GM19043 (cell line): ENCODE measurements around the gene MAPK8IP2.
"Not testable (repeated sequence)": the region's sequence is repeated elsewhere in the genome, so short reads cannot be mapped to it uniquely, and the experiment has no call there.

Experiments used
- ATAC-seq: cut with Tn5 transposase; IDR thresholded peaks from one replicate; pipeline ENCODE4 v1.9.1; 2021; ENCODE audit warnings: low read depth; ENCODE audit not compliant: unreplicated experiment

The MAPK8IP2 gene

DNA sequence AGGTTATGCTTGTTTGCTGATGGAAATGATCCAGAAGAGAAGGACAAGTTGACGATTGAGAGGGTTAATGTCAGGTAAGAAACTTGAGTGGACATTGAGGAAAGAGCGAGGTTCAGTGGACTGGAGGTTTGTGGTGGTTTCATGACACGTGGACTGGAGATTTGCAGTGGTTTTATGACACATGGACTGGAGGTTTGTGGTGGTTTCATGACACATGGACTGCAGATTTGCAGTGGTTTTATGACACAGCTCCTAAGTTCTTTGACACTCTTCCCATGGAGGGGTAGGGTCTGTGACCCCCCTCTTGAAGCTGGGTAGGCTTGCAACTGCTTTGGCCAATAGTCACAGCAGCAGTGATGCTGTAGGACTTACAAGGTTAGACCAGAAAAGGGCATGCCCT, 5.4 kb upstream of the MAPK8IP2 start:
- no peak for ATAC-seq

DNA sequence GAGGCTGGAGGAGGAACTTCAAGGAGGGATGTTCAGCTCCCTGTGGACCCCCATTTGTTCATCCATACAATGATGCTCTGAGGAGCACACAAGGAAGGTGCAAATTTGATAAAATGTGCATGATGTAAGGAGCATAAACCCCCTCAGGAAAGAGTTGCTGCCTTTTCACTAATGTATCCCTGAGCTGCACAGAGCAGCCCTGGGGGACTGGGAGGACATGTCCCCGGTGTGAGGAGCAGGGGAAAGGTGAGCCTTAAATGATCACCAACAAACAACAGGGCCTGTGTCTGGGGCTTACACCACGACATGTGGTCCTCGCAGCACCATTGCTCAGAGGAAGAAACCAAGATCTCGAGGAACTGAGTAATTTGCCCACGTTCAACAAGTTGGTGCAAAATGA, 3.5 kb upstream of the MAPK8IP2 start:
- no peak for ATAC-seq

DNA sequence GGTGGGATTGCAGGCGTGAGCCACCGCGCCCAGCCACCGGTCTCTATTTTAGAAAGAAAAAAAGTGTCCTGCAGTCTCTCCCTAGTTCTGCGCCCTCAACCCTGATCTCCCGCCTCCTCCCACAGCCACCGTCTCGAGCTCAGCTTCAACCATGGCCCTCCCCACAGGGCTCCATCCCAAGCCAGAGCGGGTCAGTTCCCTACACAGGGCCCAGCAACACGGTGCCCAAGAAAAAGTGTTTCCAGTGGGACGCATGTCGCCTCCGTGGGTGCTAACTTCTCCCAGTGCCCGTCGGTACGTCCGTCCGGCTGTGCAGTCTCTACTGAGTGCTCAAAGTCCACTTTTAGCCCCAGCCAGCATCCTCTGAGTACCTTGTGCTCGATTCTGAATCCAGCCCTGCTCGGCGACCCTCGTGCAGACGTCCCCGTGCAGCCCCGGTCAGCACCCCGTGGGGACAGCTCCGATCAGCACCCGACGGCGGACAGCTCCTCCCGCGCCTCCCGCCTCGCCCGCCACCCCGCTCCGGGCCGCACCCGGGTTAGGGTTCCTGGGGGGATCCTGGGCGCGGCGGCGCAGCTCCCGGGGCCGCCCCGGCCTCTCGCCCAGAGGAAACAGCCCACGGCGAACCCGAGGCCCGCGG, 657 bp upstream of the MAPK8IP2 start:
- no peak for ATAC-seq

DNA sequence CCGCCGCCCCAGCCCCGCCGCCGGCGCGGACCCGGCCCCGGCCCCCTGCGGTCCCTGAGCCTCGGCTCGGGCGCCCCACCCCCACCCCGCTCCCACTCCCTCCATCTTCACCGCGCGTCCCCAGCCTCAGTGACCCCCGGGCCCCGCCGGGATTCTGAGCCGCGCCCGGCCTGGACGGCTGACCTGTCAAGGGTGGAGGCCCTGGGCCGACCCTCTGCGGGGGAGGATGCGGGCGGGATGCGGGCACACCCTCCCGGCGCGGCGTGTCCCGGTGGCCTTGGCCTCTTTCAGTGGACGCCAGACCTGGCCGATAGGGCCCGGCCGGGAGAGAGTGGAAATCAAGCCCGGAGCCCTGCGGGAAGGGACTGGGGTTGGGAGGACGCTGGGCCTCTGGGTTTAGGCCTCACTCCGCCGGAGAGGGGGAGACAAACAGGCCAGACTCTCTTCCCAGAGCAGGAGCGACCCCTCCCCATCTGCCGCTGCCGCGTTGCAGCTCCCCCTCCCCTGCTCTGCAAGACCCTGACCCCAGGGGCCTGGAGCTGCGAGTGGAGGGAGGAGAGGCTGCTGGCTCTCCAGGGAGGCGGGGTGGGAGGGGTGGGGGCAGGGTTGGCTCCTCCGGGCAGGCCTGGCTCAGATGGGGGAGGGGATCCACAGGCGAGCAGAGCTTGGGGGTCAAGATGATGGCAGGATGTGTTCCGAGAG, 525 bp downstream of the MAPK8IP2 start:
- no peak for ATAC-seq

DNA sequence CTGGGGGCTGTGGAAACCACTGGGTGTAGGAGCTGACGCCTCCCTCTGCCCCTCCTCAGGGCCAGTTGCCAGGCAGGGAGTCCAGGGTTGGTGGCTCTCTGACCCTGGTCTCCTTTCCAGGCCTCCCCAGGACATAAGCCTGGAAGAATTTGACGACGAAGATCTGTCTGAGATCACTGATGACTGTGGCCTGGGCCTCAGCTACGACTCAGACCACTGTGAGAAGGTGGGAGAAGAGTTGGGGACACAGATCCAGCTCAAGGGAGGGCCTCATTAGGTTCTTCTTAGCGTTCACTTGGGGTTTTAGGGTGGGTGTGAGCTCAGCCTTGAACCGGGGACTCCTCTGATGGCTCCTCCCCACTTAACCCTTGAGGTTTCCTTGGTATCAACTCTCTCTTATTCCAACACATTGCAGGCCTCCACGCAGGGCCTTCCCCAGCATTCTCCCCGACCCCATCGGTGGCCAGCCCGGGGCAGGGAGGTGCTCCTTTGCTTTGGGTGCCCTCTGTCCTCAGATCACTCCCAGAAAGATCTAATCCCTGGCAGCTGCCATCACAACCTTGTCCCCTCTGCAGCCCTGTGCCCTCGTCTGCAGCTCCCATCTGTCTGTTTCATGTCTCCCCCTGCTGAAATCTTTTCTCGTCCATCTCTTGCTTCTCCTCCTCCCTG, 1.2 kb downstream of the MAPK8IP2 start:
- no peak for ATAC-seq

DNA sequence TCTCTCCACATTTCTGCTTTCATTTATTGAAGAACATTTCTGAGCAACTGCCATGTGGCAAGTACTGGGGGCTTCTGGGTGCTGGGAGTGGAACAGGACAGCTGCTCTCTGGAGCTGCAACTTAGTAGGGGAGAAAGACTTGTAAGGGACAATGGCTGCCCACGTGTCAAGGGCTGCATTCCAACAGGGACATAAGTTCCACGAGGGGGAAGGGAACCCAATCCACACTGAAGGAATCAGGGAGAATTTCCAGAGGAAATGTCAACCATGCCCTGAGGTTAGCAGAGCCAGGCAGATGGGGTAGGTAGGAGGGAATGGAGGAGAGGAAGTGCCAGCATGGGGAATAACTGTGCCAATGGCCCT, 1.7 kb downstream of the MAPK8IP2 start:
- no peak for ATAC-seq

DNA sequence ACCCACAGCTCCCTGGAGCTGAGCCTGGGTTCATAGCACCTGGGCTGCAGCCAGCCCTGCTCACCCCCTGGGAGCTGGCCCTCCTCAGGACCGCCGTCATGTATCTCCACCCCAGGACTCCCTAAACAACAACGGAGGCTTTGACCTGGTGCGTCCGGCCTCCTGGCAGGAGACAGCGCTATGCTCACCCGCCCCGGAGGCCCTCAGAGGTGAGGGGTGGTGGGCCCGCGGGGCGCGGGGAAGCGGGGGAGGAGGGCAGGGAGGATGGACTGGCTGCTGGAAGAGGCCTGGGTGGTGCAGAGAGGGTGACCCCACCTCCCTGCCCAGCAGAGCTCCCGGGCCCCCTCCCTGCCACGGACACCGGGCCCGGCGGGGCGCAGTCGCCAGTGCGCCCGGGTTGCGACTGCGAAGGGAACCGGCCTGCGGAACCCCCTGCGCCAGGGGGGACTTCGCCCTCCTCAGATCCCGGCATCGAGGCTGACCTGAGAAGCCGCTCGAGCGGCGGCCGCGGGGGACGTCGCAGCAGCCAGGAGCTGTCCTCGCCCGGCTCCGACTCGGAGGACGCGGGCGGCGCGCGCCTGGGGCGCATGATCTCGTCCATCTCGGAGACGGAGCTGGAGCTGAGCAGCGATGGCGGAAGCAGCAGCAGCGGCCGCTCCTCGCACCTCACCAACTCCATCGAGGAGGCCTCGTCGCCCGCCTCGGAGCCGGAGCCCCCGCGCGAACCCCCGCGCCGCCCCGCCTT, 3.1 kb downstream of the MAPK8IP2 start:
- ATAC-seq, result no peak

DNA sequence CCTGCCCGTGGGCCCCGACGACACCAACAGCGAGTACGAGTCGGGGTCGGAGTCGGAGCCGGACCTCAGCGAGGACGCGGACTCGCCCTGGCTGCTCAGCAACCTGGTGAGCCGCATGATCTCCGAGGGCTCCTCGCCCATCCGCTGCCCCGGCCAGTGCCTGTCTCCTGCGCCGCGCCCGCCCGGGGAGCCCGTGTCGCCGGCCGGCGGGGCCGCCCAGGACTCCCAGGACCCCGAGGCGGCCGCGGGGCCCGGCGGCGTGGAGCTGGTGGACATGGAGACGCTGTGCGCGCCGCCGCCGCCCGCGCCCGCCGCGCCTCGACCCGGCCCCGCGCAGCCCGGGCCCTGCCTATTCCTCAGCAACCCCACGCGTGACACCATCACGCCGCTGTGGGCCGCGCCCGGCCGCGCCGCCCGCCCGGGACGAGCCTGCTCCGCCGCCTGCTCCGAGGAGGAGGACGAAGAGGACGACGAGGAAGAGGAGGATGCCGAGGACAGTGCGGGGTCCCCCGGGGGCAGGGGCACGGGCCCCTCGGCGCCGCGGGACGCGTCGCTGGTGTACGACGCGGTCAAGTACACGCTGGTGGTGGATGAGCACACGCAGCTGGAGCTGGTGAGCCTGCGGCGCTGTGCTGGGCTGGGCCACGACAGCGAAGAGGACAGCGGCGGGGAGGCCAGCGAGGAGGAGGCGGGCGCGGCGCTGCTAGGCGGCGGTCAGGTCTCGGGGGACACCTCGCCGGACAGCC, 3.8 kb downstream of the MAPK8IP2 start:
- ATAC-seq, result no peak

DNA sequence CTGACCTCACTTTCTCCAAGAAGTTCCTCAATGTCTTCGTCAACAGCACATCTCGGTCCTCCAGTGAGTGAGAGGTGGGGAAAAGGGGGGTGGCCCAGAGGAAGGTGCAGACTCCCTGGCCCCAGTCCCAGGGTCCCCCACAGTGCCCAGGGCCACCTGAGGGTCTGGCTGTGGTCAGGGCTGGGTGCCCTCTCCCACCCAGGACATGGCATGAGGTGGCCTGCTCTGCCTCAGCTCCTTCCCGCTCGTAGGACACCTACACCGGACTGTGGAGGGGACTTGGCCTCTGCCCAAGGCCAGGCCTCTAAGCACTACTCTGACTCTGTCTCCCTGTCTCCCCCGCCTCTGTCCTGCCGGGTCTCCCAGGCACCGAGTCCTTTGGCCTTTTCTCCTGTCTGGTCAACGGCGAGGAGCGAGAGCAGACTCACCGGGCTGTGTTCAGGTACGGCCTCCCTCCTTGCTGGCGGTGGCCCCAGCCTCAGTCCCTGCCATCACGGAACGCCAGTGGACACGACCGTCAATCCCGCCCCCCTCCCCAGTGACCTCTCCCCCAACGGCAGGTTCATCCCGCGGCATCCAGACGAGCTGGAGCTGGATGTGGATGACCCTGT, 4.5 kb downstream of the MAPK8IP2 start:
- no peak for ATAC-seq

DNA sequence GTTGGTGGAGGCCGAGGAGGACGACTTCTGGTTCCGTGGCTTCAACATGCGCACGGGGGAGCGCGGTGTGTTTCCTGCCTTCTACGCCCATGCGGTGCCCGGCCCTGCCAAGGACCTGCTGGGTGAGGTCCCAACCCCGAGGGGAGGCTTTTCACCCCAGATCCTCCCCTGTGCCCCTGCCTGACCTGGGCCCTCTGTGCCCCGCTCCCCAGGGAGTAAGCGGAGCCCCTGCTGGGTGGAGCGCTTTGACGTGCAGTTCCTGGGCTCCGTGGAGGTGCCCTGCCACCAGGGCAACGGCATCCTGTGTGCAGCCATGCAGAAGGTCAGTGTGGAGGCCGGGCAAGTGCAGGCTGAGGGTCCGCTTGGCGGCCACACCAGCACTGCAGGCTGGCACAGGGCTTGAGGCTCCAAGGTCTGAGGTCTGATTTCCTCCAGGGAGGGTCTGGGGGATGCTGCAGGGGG, 5.1 kb downstream of the MAPK8IP2 start:
- ATAC-seq, result no peak

DNA sequence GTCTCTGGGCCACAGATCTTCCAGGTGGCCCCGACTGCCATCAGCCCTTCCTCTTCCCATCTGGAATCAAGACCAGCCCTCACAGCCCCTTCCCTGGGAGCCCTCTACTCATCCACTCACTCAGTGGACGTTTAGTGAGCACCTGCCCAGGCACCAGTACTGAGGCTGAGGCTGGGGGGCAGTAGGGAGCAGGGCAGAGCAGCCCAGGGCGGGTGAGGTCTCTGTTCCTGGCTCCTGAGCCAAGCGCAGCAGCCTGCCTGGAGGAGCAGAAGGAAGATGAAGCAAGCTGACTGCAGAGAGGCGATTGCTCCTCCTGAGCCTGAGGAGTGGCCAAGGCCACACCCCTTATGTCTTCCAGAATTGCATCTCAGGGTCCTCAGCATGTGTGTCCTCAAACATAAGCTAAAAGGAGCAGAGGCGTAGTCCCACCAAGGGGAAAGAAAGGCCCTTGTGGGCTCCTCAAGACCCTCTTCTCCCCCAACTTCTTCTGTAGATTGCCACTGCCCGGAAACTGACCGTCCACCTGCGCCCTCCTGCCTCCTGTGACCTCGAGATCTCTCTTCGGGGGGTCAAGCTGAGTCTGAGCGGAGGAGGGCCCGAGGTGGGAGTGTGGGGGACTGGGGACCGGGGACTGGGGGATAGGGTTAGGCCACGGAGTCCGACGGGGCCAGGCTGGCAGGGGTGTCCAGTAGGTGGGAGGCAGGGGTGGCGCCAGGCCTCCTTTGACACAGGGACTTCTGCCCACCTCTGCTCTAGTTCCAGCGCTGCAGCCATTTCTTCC, 5.8 kb downstream of the MAPK8IP2 start:
- ATAC-seq, result no peak

DNA sequence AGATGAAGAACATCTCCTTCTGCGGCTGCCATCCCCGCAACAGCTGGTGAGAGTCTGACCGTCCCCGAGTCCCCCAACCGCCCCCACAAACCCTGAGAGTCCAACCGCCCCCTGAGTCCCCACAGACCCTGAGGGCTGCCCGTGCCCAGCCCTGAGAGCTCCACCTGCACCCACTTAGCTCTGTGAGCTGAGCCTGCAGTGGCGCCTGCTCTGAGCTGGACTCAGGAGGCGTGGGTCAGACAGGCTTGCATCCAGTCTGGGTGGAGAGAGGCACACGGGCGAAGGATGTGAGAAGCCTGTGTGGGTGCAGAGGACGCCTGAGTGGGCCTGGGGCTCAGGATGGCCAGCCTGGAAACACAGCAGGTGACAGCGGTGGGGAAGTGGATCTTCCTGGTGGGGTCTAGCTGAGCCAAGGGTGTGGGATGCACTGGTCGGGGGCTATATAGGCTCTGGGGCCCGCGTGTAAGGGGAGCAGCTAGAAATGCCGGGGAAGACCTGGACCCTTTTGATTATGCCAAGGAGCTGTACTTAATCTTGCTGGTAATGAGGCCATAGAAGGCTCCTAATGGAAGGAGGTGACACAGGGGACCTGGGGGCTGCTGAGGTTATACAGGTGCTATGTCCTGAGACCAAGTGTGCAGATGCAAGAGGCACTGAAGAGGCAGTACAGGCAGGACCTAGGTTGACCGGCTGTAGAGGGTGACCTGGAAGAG, 6.5 kb downstream of the MAPK8IP2 start:
- no peak for ATAC-seq

DNA sequence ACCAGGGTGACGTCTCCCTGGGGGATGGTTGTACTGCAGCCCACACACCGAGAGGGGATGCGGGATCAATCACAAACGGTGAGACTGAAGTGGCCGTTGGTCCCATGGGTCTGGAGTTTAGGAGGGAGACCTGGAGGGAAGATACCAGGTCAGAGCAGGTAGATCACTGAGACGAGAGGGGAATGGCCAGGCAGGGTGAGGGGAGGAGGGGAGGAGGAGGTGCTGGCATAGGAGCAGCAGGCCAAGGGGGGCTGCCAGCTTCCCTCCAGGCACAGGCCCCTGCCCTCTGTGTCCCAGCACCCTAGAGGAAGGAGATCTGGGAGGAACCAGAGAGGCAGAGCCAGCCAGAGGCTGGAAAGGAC, 7.0 kb downstream of the MAPK8IP2 start:
- no peak for ATAC-seq

DNA sequence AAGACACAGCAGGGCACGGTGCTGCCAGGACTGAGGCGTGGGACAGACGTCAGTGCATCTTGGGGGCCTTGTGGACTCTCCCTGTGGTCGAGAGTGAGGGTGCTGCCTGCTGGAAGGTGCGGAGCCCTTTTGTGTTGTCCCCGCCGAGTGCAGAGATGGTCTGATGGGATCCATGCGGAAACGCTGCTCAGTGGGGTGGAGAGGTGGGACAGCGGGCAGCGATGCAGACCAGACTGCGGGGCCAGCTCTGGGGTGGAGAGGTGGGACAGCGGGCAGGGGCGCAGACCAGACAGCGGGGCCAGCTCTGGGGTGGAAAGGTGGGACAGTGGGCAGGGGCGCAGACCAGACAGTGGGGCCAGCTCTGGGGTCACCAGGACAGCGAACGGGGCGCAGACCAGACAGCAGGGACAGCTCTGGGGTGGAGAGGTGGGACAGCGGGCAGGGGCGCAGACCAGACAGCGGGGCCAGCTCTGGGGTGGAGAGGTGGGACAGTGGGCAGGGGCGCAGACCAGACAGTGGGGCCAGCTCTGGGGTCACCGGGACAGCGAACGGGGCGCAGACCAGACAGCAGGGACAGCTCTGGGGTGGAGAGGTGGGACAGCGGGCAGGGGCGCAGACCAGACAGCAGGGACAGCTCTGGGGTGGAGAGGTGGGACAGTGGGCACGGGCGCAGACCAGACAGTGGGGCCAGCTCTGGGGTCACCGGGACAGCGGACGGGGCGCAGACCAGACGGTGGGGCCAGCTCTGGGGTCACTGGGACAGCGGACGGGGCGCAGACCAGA, 7.7 kb downstream of the MAPK8IP2 start:
- not testable (repeated sequence) for ATAC-seq

DNA sequence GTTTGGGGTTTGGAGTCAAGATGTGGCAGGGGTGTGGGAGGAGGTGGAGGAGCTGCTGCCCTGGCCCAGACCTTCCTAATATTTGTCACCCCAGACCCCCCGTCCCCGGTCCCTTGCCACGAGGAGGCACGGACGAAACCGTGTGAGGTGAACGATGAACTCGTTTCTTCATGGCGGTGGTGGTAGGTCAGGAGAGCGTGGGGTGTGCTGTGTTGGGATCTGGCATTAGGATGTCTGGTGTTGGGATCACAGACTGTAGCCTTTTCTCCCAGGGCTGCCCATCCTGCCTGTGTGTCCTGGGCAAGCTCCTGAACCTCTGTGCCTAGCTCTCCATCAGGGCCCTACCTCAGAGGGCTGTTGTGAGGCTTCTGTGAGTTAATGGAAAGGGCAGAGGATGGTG, 8.4 kb downstream of the MAPK8IP2 start:
- ATAC-seq, result no peak

DNA sequence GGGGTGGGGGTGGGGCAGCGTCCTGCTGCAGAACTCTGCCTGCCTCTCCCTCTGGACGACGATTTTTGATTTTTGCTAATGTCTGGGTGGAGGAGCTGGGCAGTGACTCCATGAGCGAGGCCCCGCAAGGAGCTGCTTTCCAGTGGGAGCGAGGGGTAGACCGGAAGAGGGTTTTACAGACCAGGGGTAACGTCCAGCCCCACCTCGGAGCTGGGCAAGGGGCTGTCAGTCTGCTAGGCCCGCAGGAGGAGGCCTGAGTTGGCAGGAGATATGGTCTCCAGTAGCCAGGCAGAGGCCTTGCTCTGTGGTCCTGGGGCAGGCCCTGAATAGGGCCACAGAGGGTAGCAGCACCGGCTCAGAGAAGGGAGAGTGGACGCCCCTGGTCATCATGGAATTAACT, 9.0 kb downstream of the MAPK8IP2 start:
- ATAC-seq, result no peak

DNA sequence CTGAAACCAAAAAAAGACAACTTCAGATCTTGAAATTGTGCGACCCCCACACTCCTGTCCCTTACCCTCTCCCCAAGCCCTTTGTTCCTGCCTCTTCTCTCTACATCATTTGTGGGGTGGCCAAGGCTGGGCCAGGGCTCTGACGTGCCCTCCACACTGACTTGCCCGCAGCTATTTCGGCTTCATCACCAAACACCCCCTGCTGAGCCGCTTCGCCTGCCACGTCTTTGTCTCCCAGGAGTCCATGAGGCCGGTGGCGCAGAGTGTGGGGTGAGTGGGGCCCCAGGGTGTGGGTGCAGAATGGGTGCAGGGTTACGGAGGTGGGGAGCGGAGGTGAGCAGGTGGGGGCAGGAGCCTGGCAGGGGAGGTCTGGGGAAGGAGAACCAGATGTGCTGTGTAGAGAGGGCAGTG, 9.5 kb downstream of the MAPK8IP2 start:
- no peak for ATAC-seq

DNA sequence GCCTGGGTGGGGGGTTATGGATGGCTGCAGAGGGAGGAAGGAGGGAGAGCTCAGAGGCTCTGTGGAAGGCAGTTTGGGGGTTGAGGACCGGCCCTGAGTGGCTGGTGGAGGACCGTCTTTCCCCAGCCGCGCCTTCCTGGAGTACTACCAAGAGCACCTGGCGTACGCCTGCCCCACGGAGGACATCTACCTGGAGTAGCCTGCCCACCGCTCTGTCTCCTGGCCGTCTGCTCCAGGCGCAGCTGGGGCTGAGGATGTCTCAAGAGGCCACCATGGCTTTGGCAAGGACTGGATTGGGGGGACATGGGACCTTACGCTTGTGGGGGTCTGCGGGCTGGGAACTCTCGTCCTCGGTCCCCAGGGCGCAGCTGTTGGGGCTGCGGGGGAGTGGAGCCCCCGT, 10.0 kb downstream of the MAPK8IP2 start:
- ATAC-seq, result no peak
